Measurements from ENCODE around the gene ADCY5. TPM values are rescaled to one million over a fixed set of nuclear protein-coding genes. Genes with fewer than 3 reads are reported as not detected.
A peak's percentile ranks its signal among the peaks of the same experiment; 100 is the strongest.

The ADCY5 gene
- total RNA-seq, 6 experiments from 2014 or later = 0.09 to 0.95 (median 0.19) TPM

- H3K27ac Mint-ChIP-seq = no peak overlapping the region
- no peak overlapping the region for H3K4me3 Mint-ChIP-seq
These were observed 78.1 kb downstream of the ADCY5 start for GRCh38 chr3:123370819-123371218.

GRCh38 chr3:123369085-123369484, 79.8 kb downstream of the ADCY5 start:
- peaks cover 28% of the 10 kb centered on the region for H3K27me3 Mint-ChIP-seq (ENCODE audit: insufficient read depth)
- no peak for DNase-seq
- H3K4me1 Mint-ChIP-seq (ENCODE audit: low read depth) = no peaks in the 10 kb centered on the region
- H3K27ac Mint-ChIP-seq = no peak overlapping the region
- TF ChIP-seq CTCF (IDR thresholded peaks at IDR 0.05) = no peak
- H3K9me3 Mint-ChIP-seq = no peaks in the 10 kb centered on the region; the same call in 1 of the 2 replicates
- H3K4me3 Mint-ChIP-seq = no peak overlapping the region
- H3K36me3 Mint-ChIP-seq (ENCODE audit: low read depth) = no peaks in the 10 kb centered on the region

More at GRCh38 chr3:123370819-123371218, 78.1 kb downstream of the ADCY5 start:
- DNase-seq = no peak
- Mint-ChIP-seq H3K9me3 (no peaks in the 10 kb centered on the region; the same call in 1 of the 2 replicates), H3K4me1 (ENCODE audit: low read depth) (no peaks in the 10 kb centered on the region), H3K36me3 (ENCODE audit: low read depth) (no peaks in the 10 kb centered on the region), H3K27me3 (ENCODE audit: insufficient read depth) (peaks cover 28% of the 10 kb centered on the region)
- TF ChIP-seq CTCF (IDR thresholded peaks at IDR 0.05) = no peak

GRCh38 chr3:123367467-123368154, 81.3 kb downstream of the ADCY5 start:
- no peak for DNase-seq
- Mint-ChIP-seq H3K4me3 (no peak overlapping the region), H3K9me3 (no peaks in the 10 kb centered on the region; the same call in 1 of the 2 replicates), H3K4me1 (ENCODE audit: low read depth) (no peaks in the 10 kb centered on the region), H3K27me3 (ENCODE audit: insufficient read depth) (peaks cover 24% of the 10 kb centered on the region), H3K27ac (no peak overlapping the region), H3K36me3 (ENCODE audit: low read depth) (no peaks in the 10 kb centered on the region)
- TF ChIP-seq CTCF (IDR thresholded peaks at IDR 0.05) = no peak

- Mint-ChIP-seq H3K27me3 (ENCODE audit: insufficient read depth) (peaks cover 17% of the 10 kb centered on the region), H3K4me3 (no peak overlapping the region), H3K9me3 (no peaks in the 10 kb centered on the region; the same call in 1 of the 2 replicates), H3K36me3 (ENCODE audit: low read depth) (no peaks in the 10 kb centered on the region), H3K27ac (no peak overlapping the region), H3K4me1 (ENCODE audit: low read depth) (no peaks in the 10 kb centered on the region)
- no peak for DNase-seq
- peak; percentile 69 for TF ChIP-seq CTCF (IDR thresholded peaks at IDR 0.05)
These were observed 83.3 kb downstream of the ADCY5 start for GRCh38 chr3:123365450-123366143.

GRCh38 chr3:123361071-123361470, 87.8 kb downstream of the ADCY5 start:
- Mint-ChIP-seq H3K27ac (no peak overlapping the region), H3K4me1 (ENCODE audit: low read depth) (no peaks in the 10 kb centered on the region), H3K4me3 (no peak overlapping the region), H3K27me3 (ENCODE audit: insufficient read depth) (peaks cover 26% of the 10 kb centered on the region), H3K36me3 (ENCODE audit: low read depth) (no peaks in the 10 kb centered on the region), H3K9me3 (no peaks in the 10 kb centered on the region)
- TF ChIP-seq CTCF (IDR thresholded peaks at IDR 0.05) = no peak; the same call in 1 of the 2 replicates
- DNase-seq = no peak

Measured in HFFc6 (cell line).